Stimulated activated naive CD8-positive, alpha-beta T cell treated with anti-CD3 and anti-CD28 coated beads, Interleukin-15, amount 100 ng/mL, for 72 hours (primary cell): ENCODE measurements around the gene CHIA.
A peak's percentile ranks its signal among the peaks of the same experiment; 100 is the strongest.
"Not testable (repeated sequence)": the region's sequence is repeated elsewhere in the genome, so short reads cannot be mapped to it uniquely, and the experiment has no call there.

Experiments used
- ATAC-seq: fragments of 150-1000 bp; cut with Tn5 transposase; 2 replicates; pipeline ENCODE4 v1.10.0; 2021; ENCODE audit warnings: mild to moderate bottlenecking, moderate library complexity
- DNase-seq, 2 donors: peaks; one replicate each; pipeline ENCODE4 v3.0.0; 2021 to 2022
- H3K27ac Mint-ChIP-seq, 2 donors: one replicate each; pipeline ENCODE4 v1.8.0; 2022; ENCODE audit warnings: mild to moderate bottlenecking in 2 of 2, mixed read lengths in 2 of 2, moderate library complexity in 2 of 2
- H3K27me3 Mint-ChIP-seq: one replicate; pipeline ENCODE4 v1.8.0; 2022; ENCODE audit warnings: mixed read lengths
- H3K4me1 Mint-ChIP-seq: one replicate; pipeline ENCODE4 v1.8.0; 2022; ENCODE audit warnings: mild to moderate bottlenecking, mixed read lengths
- H3K4me3 Mint-ChIP-seq, 2 donors: one replicate each; pipeline ENCODE4 v1.8.0; 2022; ENCODE audit warnings: mild to moderate bottlenecking in 2 of 2, mixed read lengths in 2 of 2, moderate library complexity in 1 of 2
- H3K9me3 Mint-ChIP-seq, 2 donors: one replicate each; pipeline ENCODE4 v1.8.0; 2022; ENCODE audit warnings: mixed read lengths in 2 of 2

The CHIA gene

GRCh38 chr1:111332190-111332589 is 41.5 kb downstream of the CHIA start:
- Mint-ChIP-seq H3K4me1 (peaks cover 9% of the 10 kb centered on the region), H3K27me3 (no peaks in the 10 kb centered on the region), H3K4me3 (no peak overlapping the region), H3K27ac (no peak overlapping the region), H3K9me3 (peaks cover 36 to 38% of the 10 kb centered on the region in 2 donors)
- no peak for DNase-seq
- ATAC-seq: peak; percentile 61

- Mint-ChIP-seq H3K27ac (peak overlapping the region in 1 of 2 donors; percentile 28), H3K9me3 (peaks cover 20% of the 10 kb centered on the region in 2 donors), H3K4me3 (no peak overlapping the region), H3K4me1 (peaks cover 9% of the 10 kb centered on the region), H3K27me3 (no peaks in the 10 kb centered on the region)
- ATAC-seq: peak; percentile 85
- peak; percentile 39 to 49 for DNase-seq
Observed at GRCh38 chr1:111334169-111334568, 43.5 kb downstream of the CHIA start.

- not testable (repeated sequence) for H3K27me3 Mint-ChIP-seq, DNase-seq, H3K4me3 Mint-ChIP-seq, H3K4me1 Mint-ChIP-seq, ATAC-seq
- H3K27ac Mint-ChIP-seq: peak overlapping the region in 1 of 2 donors; percentile 40
- peaks cover 9 to 12% of the 10 kb centered on the region in 2 donors for H3K9me3 Mint-ChIP-seq
Observed at GRCh38 chr1:111335214-111335877, 44.7 kb downstream of the CHIA start.

- H3K27ac Mint-ChIP-seq, H3K4me1 Mint-ChIP-seq, H3K9me3 Mint-ChIP-seq, H3K27me3 Mint-ChIP-seq, H3K4me3 Mint-ChIP-seq, DNase-seq, ATAC-seq: not testable (repeated sequence)
Observed at GRCh38 chr1:111338849-111339248, 48.2 kb downstream of the CHIA start.

GRCh38 chr1:111346089-111346885 is 55.6 kb downstream of the CHIA start:
- ATAC-seq: peak; percentile 95
- H3K27me3 Mint-ChIP-seq: no peaks in the 10 kb centered on the region
- peak; percentile 73 to 83 for DNase-seq
- H3K9me3 Mint-ChIP-seq: no peaks in the 10 kb centered on the region
- peak overlapping the region; percentile 94 to 95 for H3K4me3 Mint-ChIP-seq
- peak overlapping the region; percentile 45 to 87 for H3K27ac Mint-ChIP-seq
- H3K4me1 Mint-ChIP-seq: peaks cover 20% of the 10 kb centered on the region

- DNase-seq (no peak), ATAC-seq (no peak)
- Mint-ChIP-seq H3K27ac (no peak overlapping the region), H3K27me3 (no peaks in the 10 kb centered on the region), H3K4me1 (peaks cover 20% of the 10 kb centered on the region), H3K9me3 (no peaks in the 10 kb centered on the region), H3K4me3 (peak overlapping the region; percentile 94 to 95)
Observed at GRCh38 chr1:111347026-111347425, 56.4 kb downstream of the CHIA start.

GRCh38 chr1:111351700-111352099 is 61.0 kb downstream of the CHIA start:
- no peak overlapping the region for H3K27ac Mint-ChIP-seq
- no peak for DNase-seq
- H3K27me3 Mint-ChIP-seq: no peaks in the 10 kb centered on the region
- H3K9me3 Mint-ChIP-seq: no peaks in the 10 kb centered on the region
- H3K4me1 Mint-ChIP-seq: peaks cover 12% of the 10 kb centered on the region
- no peak overlapping the region for H3K4me3 Mint-ChIP-seq
- no peak for ATAC-seq

- no peak overlapping the region for H3K4me3 Mint-ChIP-seq
- DNase-seq: no peak
Observed at GRCh38 chr1:111354584-111354983, 63.9 kb downstream of the CHIA start.

GRCh38 chr1:111358964-111359363 is 68.3 kb downstream of the CHIA start:
- H3K27ac Mint-ChIP-seq: no peak overlapping the region
- no peak for ATAC-seq
- H3K4me3 Mint-ChIP-seq: no peak overlapping the region
- DNase-seq: no peak
- no peaks in the 10 kb centered on the region for H3K9me3 Mint-ChIP-seq
- peaks cover 5% of the 10 kb centered on the region for H3K4me1 Mint-ChIP-seq
- peaks cover 5% of the 10 kb centered on the region for H3K27me3 Mint-ChIP-seq

More at GRCh38 chr1:111354584-111354983, 63.9 kb downstream of the CHIA start:
- no peak overlapping the region for H3K27ac Mint-ChIP-seq
- ATAC-seq: no peak
- H3K9me3 Mint-ChIP-seq: no peaks in the 10 kb centered on the region
- H3K27me3 Mint-ChIP-seq: no peaks in the 10 kb centered on the region
- peaks cover 5% of the 10 kb centered on the region for H3K4me1 Mint-ChIP-seq

GRCh38 chr1:111359376-111359775 is 68.7 kb downstream of the CHIA start:
- Mint-ChIP-seq H3K4me1 (peaks cover 3% of the 10 kb centered on the region), H3K27ac (no peak overlapping the region), H3K27me3 (peaks cover 9% of the 10 kb centered on the region), H3K4me3 (no peak overlapping the region), H3K9me3 (no peaks in the 10 kb centered on the region)
- no peak for ATAC-seq
- no peak for DNase-seq

- H3K27me3 Mint-ChIP-seq: peaks cover 16% of the 10 kb centered on the region
- H3K4me3 Mint-ChIP-seq, DNase-seq, H3K4me1 Mint-ChIP-seq, H3K27ac Mint-ChIP-seq, ATAC-seq, H3K9me3 Mint-ChIP-seq: not testable (repeated sequence)
Observed at GRCh38 chr1:111360257-111360656, 69.6 kb downstream of the CHIA start.

GRCh38 chr1:111361761-111362160 is 71.1 kb downstream of the CHIA start:
- no peaks in the 10 kb centered on the region for H3K4me1 Mint-ChIP-seq
- H3K4me3 Mint-ChIP-seq: no peak overlapping the region
- H3K27me3 Mint-ChIP-seq: peaks cover 27% of the 10 kb centered on the region
- ATAC-seq (no peak), DNase-seq (no peak)
- H3K9me3 Mint-ChIP-seq: no peaks in the 10 kb centered on the region
- no peak overlapping the region for H3K27ac Mint-ChIP-seq

GRCh38 chr1:111364690-111365089 is 74.0 kb downstream of the CHIA start:
- no peak for DNase-seq
- peaks cover 30% of the 10 kb centered on the region for H3K27me3 Mint-ChIP-seq
- H3K4me3 Mint-ChIP-seq: no peak overlapping the region
- H3K4me1 Mint-ChIP-seq: no peaks in the 10 kb centered on the region
- ATAC-seq: no peak
- H3K9me3 Mint-ChIP-seq: no peaks in the 10 kb centered on the region
- H3K27ac Mint-ChIP-seq: no peak overlapping the region

- no peaks in the 10 kb centered on the region for H3K4me1 Mint-ChIP-seq
- no peaks in the 10 kb centered on the region for H3K9me3 Mint-ChIP-seq
Observed at GRCh38 chr1:111366256-111366655, 75.6 kb downstream of the CHIA start.

GRCh38 chr1:111369177-111369576 is 78.5 kb downstream of the CHIA start:
- DNase-seq (no peak), ATAC-seq (no peak)
- H3K4me3 Mint-ChIP-seq: no peak overlapping the region
- H3K27ac Mint-ChIP-seq: no peak overlapping the region
- H3K27me3 Mint-ChIP-seq: peaks cover 30% of the 10 kb centered on the region
- no peaks in the 10 kb centered on the region for H3K9me3 Mint-ChIP-seq
- no peaks in the 10 kb centered on the region for H3K4me1 Mint-ChIP-seq

More at GRCh38 chr1:111366256-111366655, 75.6 kb downstream of the CHIA start:
- Mint-ChIP-seq H3K27ac (no peak overlapping the region), H3K4me3 (no peak overlapping the region), H3K27me3 (peaks cover 30% of the 10 kb centered on the region)
- ATAC-seq: no peak
- DNase-seq: no peak

- H3K27ac Mint-ChIP-seq: no peak overlapping the region
- no peaks in the 10 kb centered on the region for H3K4me1 Mint-ChIP-seq
- H3K9me3 Mint-ChIP-seq: no peaks in the 10 kb centered on the region
- peaks cover 30% of the 10 kb centered on the region for H3K27me3 Mint-ChIP-seq
- DNase-seq (no peak), ATAC-seq (no peak)
- H3K4me3 Mint-ChIP-seq: no peak overlapping the region
Observed at GRCh38 chr1:111369645-111370044, 79.0 kb downstream of the CHIA start.
